ENCODE measurements around the gene FAM117B.

FAM117B gene

DNA sequence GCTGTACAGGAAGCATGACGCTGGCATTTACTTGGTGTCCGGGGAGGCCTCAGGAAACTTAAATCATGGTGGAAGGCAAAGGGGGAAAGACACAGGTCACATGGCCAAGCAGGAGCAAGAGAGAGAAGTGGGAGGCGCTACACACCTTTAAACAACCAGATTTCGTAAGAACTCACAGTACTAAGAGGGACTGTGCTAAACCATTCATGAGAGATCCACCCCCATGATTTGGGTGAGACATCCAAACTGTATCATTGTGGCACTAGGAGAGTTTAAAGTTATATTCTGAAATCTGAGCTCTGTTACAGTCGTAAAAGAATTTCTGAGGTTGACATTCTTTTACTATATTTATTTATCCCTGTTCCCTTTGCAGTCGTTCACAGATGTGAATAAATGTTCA lies 120.2 kb downstream of the FAM117B start:
- no peak for DNase-seq (ENCODE audit: low read depth in 1 of 2, low spot score in 1 of 2)
- TF ChIP-seq, protein P1, sequence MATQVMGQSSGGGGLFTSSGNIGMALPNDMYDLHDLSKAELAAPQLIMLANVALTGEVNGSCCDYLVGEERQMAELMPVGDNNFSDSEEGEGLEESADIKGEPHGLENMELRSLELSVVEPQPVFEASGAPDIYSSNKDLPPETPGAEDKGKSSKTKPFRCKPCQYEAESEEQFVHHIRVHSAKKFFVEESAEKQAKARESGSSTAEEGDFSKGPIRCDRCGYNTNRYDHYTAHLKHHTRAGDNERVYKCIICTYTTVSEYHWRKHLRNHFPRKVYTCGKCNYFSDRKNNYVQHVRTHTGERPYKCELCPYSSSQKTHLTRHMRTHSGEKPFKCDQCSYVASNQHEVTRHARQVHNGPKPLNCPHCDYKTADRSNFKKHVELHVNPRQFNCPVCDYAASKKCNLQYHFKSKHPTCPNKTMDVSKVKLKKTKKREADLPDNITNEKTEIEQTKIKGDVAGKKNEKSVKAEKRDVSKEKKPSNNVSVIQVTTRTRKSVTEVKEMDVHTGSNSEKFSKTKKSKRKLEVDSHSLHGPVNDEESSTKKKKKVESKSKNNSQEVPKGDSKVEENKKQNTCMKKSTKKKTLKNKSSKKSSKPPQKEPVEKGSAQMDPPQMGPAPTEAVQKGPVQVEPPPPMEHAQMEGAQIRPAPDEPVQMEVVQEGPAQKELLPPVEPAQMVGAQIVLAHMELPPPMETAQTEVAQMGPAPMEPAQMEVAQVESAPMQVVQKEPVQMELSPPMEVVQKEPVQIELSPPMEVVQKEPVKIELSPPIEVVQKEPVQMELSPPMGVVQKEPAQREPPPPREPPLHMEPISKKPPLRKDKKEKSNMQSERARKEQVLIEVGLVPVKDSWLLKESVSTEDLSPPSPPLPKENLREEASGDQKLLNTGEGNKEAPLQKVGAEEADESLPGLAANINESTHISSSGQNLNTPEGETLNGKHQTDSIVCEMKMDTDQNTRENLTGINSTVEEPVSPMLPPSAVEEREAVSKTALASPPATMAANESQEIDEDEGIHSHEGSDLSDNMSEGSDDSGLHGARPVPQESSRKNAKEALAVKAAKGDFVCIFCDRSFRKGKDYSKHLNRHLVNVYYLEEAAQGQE (IDR thresholded peaks at IDR 0.05; ENCODE audit: insufficient replicate concordance, low read depth), result no peak
- TF ChIP-seq GABPA (IDR thresholded peaks at IDR 0.05; ENCODE audit: low read depth) (no peak), POLR2AphosphoS5 (IDR thresholded peaks at IDR 0.05; ENCODE audit: low read depth) (no peak), SPI1 (IDR thresholded peaks at IDR 0.05; ENCODE audit: borderline replicate concordance, low read depth) (no peak)
- TF ChIP-seq, protein P2, sequence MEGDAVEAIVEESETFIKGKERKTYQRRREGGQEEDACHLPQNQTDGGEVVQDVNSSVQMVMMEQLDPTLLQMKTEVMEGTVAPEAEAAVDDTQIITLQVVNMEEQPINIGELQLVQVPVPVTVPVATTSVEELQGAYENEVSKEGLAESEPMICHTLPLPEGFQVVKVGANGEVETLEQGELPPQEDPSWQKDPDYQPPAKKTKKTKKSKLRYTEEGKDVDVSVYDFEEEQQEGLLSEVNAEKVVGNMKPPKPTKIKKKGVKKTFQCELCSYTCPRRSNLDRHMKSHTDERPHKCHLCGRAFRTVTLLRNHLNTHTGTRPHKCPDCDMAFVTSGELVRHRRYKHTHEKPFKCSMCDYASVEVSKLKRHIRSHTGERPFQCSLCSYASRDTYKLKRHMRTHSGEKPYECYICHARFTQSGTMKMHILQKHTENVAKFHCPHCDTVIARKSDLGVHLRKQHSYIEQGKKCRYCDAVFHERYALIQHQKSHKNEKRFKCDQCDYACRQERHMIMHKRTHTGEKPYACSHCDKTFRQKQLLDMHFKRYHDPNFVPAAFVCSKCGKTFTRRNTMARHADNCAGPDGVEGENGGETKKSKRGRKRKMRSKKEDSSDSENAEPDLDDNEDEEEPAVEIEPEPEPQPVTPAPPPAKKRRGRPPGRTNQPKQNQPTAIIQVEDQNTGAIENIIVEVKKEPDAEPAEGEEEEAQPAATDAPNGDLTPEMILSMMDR (IDR thresholded peaks at IDR 0.05; ENCODE audit: insufficient read depth, low read length), result no peak

DNA sequence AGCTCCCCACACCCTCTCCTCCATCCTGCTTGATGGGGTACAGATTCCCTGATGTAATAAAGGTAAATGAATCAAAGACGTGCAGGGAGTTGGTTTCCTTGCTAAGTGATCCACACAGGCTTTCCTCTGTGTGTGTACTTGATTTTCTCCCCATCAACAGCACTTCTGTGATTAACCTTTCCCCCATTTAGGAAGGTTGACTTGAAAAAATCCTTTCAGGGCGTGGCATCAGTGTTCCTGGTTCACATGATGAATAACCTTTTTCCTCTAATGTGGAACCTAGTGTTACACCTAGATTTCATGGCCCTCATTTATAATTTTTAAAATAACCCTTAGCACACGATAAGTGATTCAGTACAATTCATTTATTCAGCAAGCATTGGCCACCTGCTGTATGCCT lies 121.8 kb downstream of the FAM117B start:
- Histone ChIP-seq H3K27me3 (ENCODE audit: insufficient read depth, poor library complexity, severe bottlenecking) (no peaks in the 10 kb centered on the region), H3K4me3 (replicated peaks; ENCODE audit: insufficient read depth, low read length) (no peak overlapping the region), H3K27ac (replicated peaks) (no peak overlapping the region)
- no peak for DNase-seq (ENCODE audit: low read depth in 1 of 2, low spot score in 1 of 2)
- TF ChIP-seq POLR2AphosphoS5 (IDR thresholded peaks at IDR 0.05; ENCODE audit: low read depth), result no peak
- TF ChIP-seq, protein P2 (IDR thresholded peaks at IDR 0.05; ENCODE audit: insufficient read depth, low read length), result no peak

More for the DNA sequence above, 120.2 kb downstream of the FAM117B start:
- Histone ChIP-seq H3K27ac (replicated peaks) (no peak overlapping the region), H3K27me3 (ENCODE audit: insufficient read depth, poor library complexity, severe bottlenecking) (no peaks in the 10 kb centered on the region), H3K4me3 (replicated peaks; ENCODE audit: insufficient read depth, low read length) (no peak overlapping the region)

DNA sequence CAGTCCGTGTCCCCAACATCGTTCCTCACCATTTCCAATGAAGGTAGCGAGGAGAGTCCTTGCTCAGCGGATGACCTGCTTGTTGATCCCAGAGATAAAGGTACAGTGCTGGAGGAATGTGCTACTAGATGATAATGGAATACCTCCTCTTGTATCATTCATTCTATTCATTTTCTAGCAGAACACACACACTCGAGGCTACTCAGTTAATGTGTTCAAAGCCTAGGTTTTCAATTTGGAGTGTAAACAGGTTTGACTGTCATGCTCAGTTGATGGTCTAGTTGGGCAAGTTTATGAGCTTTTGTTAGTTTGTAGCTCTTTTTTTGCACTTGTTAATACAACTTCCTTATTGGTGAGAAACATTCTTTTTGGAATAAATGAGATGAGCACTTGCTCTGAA lies 122.6 kb downstream of the FAM117B start:
- Histone ChIP-seq H3K4me3 (replicated peaks; ENCODE audit: insufficient read depth, low read length) (no peak overlapping the region), H3K27me3 (ENCODE audit: insufficient read depth, poor library complexity, severe bottlenecking) (no peaks in the 10 kb centered on the region), H3K27ac (replicated peaks) (no peak overlapping the region)
- TF ChIP-seq, protein P1 (IDR thresholded peaks at IDR 0.05; ENCODE audit: insufficient replicate concordance, low read depth), result no peak
- TF ChIP-seq, protein P2 (IDR thresholded peaks at IDR 0.05; ENCODE audit: insufficient read depth, low read length), result no peak
- TF ChIP-seq SPI1 (IDR thresholded peaks at IDR 0.05; ENCODE audit: borderline replicate concordance, low read depth) (no peak), POLR2AphosphoS5 (IDR thresholded peaks at IDR 0.05; ENCODE audit: low read depth) (no peak), GABPA (IDR thresholded peaks at IDR 0.05; ENCODE audit: low read depth) (no peak)
- no peak for DNase-seq (ENCODE audit: low read depth in 1 of 2, low spot score in 1 of 2)

DNA sequence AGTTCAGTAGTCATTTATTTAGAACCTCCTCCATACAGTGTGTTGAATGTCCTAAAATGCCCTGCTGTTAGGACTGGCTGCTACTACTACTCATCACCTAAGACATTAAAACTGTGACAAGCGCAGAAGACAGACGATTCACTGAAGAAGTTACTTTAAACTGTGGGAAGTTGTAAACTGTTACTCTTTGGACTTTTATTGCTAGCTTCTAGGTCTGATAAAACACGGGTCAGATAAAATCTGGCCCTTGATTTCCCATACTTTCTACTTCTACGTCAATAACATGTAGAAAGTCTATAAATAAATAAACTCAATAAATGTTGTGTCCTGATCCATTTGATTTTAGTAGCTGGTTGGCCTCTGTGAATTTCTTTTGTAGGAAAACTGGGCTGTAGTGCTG lies 123.4 kb downstream of the FAM117B start:
- H3K4me3 ChIP-seq (replicated peaks; ENCODE audit: insufficient read depth, low read length), result no peak overlapping the region
- no peak overlapping the region for H3K27ac ChIP-seq (replicated peaks)
- no peaks in the 10 kb centered on the region for H3K27me3 ChIP-seq (ENCODE audit: insufficient read depth, poor library complexity, severe bottlenecking)
- TF ChIP-seq SPI1 (IDR thresholded peaks at IDR 0.05; ENCODE audit: borderline replicate concordance, low read depth), result no peak
- DNase-seq (ENCODE audit: low read depth in 1 of 2, low spot score in 1 of 2), result no peak
